ENCODE data around the gene SUGT1.
"Not testable (repeated sequence)": the region's sequence is repeated elsewhere in the genome, so short reads cannot be mapped to it uniquely, and the experiment has no call there.

SUGT1 gene

DNA sequence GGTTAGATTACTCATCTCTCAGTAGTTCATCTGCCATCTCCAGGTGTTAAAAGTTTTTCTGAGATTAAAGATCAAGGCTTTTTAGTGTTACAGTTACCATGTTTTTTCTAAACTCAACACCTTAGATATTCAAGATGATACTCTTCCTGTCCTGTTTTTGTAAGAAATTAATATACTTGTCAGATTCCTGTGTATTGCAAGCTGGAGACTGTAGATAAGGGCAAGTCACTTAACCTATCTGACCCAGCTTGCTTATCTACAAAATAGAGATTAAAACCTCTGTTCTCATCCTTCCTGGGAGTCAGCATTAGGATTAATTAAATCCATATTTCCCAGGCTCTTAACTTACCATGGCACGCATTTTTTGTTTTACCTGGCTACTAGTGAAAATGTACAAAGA is 25.2 kb downstream of the SUGT1 start:
- no peak for TF ChIP-seq EZH2 (IDR thresholded peaks at IDR 0.05; ENCODE audit: borderline replicate concordance, low read length)
- TF ChIP-seq, protein P1, sequence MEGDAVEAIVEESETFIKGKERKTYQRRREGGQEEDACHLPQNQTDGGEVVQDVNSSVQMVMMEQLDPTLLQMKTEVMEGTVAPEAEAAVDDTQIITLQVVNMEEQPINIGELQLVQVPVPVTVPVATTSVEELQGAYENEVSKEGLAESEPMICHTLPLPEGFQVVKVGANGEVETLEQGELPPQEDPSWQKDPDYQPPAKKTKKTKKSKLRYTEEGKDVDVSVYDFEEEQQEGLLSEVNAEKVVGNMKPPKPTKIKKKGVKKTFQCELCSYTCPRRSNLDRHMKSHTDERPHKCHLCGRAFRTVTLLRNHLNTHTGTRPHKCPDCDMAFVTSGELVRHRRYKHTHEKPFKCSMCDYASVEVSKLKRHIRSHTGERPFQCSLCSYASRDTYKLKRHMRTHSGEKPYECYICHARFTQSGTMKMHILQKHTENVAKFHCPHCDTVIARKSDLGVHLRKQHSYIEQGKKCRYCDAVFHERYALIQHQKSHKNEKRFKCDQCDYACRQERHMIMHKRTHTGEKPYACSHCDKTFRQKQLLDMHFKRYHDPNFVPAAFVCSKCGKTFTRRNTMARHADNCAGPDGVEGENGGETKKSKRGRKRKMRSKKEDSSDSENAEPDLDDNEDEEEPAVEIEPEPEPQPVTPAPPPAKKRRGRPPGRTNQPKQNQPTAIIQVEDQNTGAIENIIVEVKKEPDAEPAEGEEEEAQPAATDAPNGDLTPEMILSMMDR (IDR thresholded peaks at IDR 0.05; ENCODE audit: low read length) = no peak
- Histone ChIP-seq H3K9me2 (ENCODE audit: low read depth, low read length) (no peaks in the 10 kb centered on the region), H3K27ac (ENCODE audit: low read depth, low read length, poor library complexity, severe bottlenecking) (no peak overlapping the region), H3K79me2 (ENCODE audit: insufficient read depth, low read length) (no peaks in the 10 kb centered on the region), H4K20me1 (ENCODE audit: insufficient read depth, low read length) (no peaks in the 10 kb centered on the region), H3K9ac (ENCODE audit: low read length) (no peak overlapping the region), H3K9me3 (ENCODE audit: low read length) (no peaks in the 10 kb centered on the region), H3K27me3 (ENCODE audit: insufficient read depth, low read length) (no peaks in the 10 kb centered on the region), H2AFZ (ENCODE audit: low read length) (no peak overlapping the region), H3K4me3 (ENCODE audit: low read depth, low read length, poor library complexity, severe bottlenecking) (no peak overlapping the region), H3K4me2 (ENCODE audit: low read length) (no peak overlapping the region), H3K36me3 (ENCODE audit: insufficient read depth, low read length) (peaks cover 49% of the 10 kb centered on the region), H3F3A (ENCODE audit: insufficient read depth, low read length) (no peaks in the 10 kb centered on the region), H3K4me1 (ENCODE audit: insufficient read depth, low read length, severe bottlenecking) (no peaks in the 10 kb centered on the region)

DNA sequence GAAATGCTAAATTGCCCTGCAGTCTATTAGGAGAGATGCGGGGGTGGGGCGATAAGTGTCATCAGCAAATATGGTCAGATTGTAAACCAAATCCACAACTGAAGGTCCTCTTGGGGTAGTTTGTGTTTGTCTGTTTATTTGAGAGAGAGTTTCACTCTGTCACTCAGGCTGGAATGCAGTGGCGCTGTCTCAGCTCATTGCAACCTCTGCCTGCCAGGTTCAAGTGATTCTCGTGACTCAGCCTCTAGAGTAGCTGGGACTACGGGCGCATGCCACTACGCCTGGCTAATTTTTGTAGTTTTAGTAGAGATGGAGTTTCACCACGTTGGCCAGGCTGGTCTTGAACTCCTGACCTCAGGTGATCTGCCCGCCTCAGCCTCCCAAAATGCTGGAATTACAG is 33.2 kb downstream of the SUGT1 start:
- not testable (repeated sequence) for H4K20me1 ChIP-seq (ENCODE audit: insufficient read depth, low read length); H3F3A ChIP-seq (ENCODE audit: insufficient read depth, low read length); H3K9ac ChIP-seq (ENCODE audit: low read length); H3K9me3 ChIP-seq (ENCODE audit: low read length); H3K27ac ChIP-seq (ENCODE audit: low read depth, low read length, poor library complexity, severe bottlenecking); H3K79me2 ChIP-seq (ENCODE audit: insufficient read depth, low read length); H3K27me3 ChIP-seq (ENCODE audit: insufficient read depth, low read length); H3K9me2 ChIP-seq (ENCODE audit: low read depth, low read length); H3K4me2 ChIP-seq (ENCODE audit: low read length); H3K4me1 ChIP-seq (ENCODE audit: insufficient read depth, low read length, severe bottlenecking); H2AFZ ChIP-seq (ENCODE audit: low read length); H3K4me3 ChIP-seq (ENCODE audit: low read depth, low read length, poor library complexity, severe bottlenecking)
- H3K36me3 ChIP-seq (ENCODE audit: insufficient read depth, low read length) = peaks cover 63% of the 10 kb centered on the region

DNA sequence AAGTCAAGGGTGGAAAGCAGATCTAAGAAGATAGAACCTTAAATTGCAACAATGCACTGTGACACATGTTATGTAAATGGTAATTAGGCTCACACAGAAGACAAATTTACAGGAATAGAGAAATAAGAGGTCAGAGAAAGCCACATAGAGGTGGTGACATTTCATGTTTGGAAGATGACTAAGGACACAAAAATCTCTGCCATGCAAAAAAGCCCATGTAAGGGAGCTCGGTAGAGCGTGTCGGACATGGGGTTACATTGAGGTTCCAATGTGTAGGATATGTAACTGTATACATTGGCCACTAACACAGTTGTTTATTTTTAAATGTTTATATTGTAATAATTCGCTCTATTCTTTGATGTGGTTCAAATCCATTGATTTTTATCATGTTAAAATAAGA is 33.7 kb downstream of the SUGT1 start:
- no peaks in the 10 kb centered on the region for H3K27me3 ChIP-seq (ENCODE audit: insufficient read depth, low read length)
- H4K20me1 ChIP-seq (ENCODE audit: insufficient read depth, low read length) = no peaks in the 10 kb centered on the region
- H3K4me2 ChIP-seq (ENCODE audit: low read length) = no peak overlapping the region
- no peak overlapping the region for H3K4me3 ChIP-seq (ENCODE audit: low read depth, low read length, poor library complexity, severe bottlenecking)
- no peak overlapping the region for H3K9ac ChIP-seq (ENCODE audit: low read length)
- TF ChIP-seq, protein P1 (IDR thresholded peaks at IDR 0.05; ENCODE audit: low read length) = no peak
- no peak for TF ChIP-seq EZH2 (IDR thresholded peaks at IDR 0.05; ENCODE audit: borderline replicate concordance, low read length)
- H3K36me3 ChIP-seq (ENCODE audit: insufficient read depth, low read length) = peaks cover 61% of the 10 kb centered on the region
- H3K4me1 ChIP-seq (ENCODE audit: insufficient read depth, low read length, severe bottlenecking) = no peaks in the 10 kb centered on the region
- H3K9me2 ChIP-seq (ENCODE audit: low read depth, low read length) = no peaks in the 10 kb centered on the region
- no peaks in the 10 kb centered on the region for H3F3A ChIP-seq (ENCODE audit: insufficient read depth, low read length)
- no peak overlapping the region for H3K27ac ChIP-seq (ENCODE audit: low read depth, low read length, poor library complexity, severe bottlenecking)
- H2AFZ ChIP-seq (ENCODE audit: low read length) = no peak overlapping the region
- no peaks in the 10 kb centered on the region for H3K9me3 ChIP-seq (ENCODE audit: low read length)
- no peaks in the 10 kb centered on the region for H3K79me2 ChIP-seq (ENCODE audit: insufficient read depth, low read length)

DNA sequence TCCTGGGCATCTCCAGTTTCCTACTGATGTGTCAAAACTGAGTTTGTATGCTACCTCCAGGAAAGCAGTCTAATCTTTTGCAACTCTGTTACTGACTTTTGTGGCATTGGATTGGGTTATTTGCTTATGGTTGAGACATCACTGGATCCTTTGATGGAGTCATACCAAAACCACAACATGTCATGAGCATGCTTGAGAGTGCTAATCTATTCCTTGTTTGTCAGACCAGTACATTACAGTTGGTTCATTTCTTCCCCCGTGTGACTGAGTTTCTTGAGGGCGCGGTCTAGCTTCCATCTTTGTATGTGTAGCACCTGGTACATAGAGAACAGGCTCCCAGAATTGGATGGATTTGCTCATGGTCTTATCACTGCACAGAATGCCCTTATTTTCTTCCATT is 43.2 kb downstream of the SUGT1 start:
- no peak overlapping the region for H3K4me2 ChIP-seq (ENCODE audit: low read length)
- TF ChIP-seq, protein P1 (IDR thresholded peaks at IDR 0.05; ENCODE audit: low read length) = no peak
- no peak for TF ChIP-seq EZH2 (IDR thresholded peaks at IDR 0.05; ENCODE audit: borderline replicate concordance, low read length)

More for the DNA sequence above, 43.2 kb downstream of the SUGT1 start:
- H2AFZ ChIP-seq (ENCODE audit: low read length) = no peak overlapping the region
- H3K9me3 ChIP-seq (ENCODE audit: low read length) = no peaks in the 10 kb centered on the region
- H3K4me3 ChIP-seq (ENCODE audit: low read depth, low read length, poor library complexity, severe bottlenecking) = no peak overlapping the region
- H3K9ac ChIP-seq (ENCODE audit: low read length) = no peak overlapping the region
- H3K27ac ChIP-seq (ENCODE audit: low read depth, low read length, poor library complexity, severe bottlenecking) = no peak overlapping the region
- no peaks in the 10 kb centered on the region for H3K36me3 ChIP-seq (ENCODE audit: insufficient read depth, low read length)
- H3K27me3 ChIP-seq (ENCODE audit: insufficient read depth, low read length) = no peaks in the 10 kb centered on the region
- no peaks in the 10 kb centered on the region for H3K9me2 ChIP-seq (ENCODE audit: low read depth, low read length)
- no peaks in the 10 kb centered on the region for H4K20me1 ChIP-seq (ENCODE audit: insufficient read depth, low read length)
- no peaks in the 10 kb centered on the region for H3K4me1 ChIP-seq (ENCODE audit: insufficient read depth, low read length, severe bottlenecking)
- H3F3A ChIP-seq (ENCODE audit: insufficient read depth, low read length) = no peaks in the 10 kb centered on the region
- H3K79me2 ChIP-seq (ENCODE audit: insufficient read depth, low read length) = no peaks in the 10 kb centered on the region
